HEK293 (cell line): ENCODE measurements around the gene ATG10.

Source experiments
- CTCF ChIA-PET: fragments of 350-600 bp; formaldehyde crosslinking; extraction: SDS; loops from one replicate; lab custom pipeline; 2021; ENCODE audit warnings: antibody characterized with exemption; lab: Yijun Ruan, JAX
- POLR2A ChIA-PET: fragments of 300-600 bp; formaldehyde crosslinking; extraction: SDS; loops from one replicate; lab custom pipeline; 2020; ENCODE audit warnings: antibody characterized with exemption, inconsistent platforms; lab: Yijun Ruan, JAX
- H3K27ac ChIP-seq: fragments of 200-500 bp; sonication (Bioruptor generic); 2 replicates; pipeline ENCODE4 v1.5.1; 2014; ENCODE audit warnings: low read depth, low read length, control low read depth, inconsistent platforms; ENCODE audit errors: extremely low read depth
- H3K36me3 ChIP-seq, 2 experiments: fragments of 200-500 bp in 1 of 2; sonication (Bioruptor generic) in 1 of 2; 1 replicate in 1 of 2; 2 replicates in 1 of 2; pipeline ENCODE4 v1.5.1; 2014 to 2017; ENCODE audit warnings: inconsistent platforms in 2 of 2, low read length in 2 of 2; ENCODE audit not compliant: control insufficient read depth in 2 of 2, insufficient read depth in 1 of 2
- H3K4me1 ChIP-seq: fragments of 200-500 bp; sonication (Bioruptor generic); 2 replicates; pipeline ENCODE4 v1.5.1; 2014; ENCODE audit warnings: mild to moderate bottlenecking, low read length, inconsistent platforms; ENCODE audit not compliant: control insufficient read depth, insufficient read depth
- H3K4me3 ChIP-seq: 2 replicates; pipeline ENCODE4 v1.5.1; 2011; ENCODE audit warnings: low read depth, mild to moderate bottlenecking, control low read depth, low read length, moderate library complexity
- H3K9me3 ChIP-seq: fragments of 200-500 bp; sonication (Bioruptor generic); 2 replicates; pipeline ENCODE4 v1.5.1; 2014; ENCODE audit warnings: low read depth, low read length, inconsistent platforms; ENCODE audit not compliant: control insufficient read depth, insufficient read depth
- AEBP2 ChIP-seq: fragments of 450-650 bp; formaldehyde crosslinking; IDR thresholded peaks from 2 replicates; pipeline ENCODE4 v1.5.1; 2016; ENCODE audit warnings: missing biosample characterization, missing genetic modification characterization, borderline replicate concordance
- BCL11B ChIP-seq: fragments of 450-650 bp; formaldehyde crosslinking; IDR thresholded peaks from 2 replicates; pipeline ENCODE4 v1.5.1; 2016; ENCODE audit warnings: low read depth, missing biosample characterization, missing genetic modification characterization
- GLI4 ChIP-seq: fragments of 450-650 bp; formaldehyde crosslinking; IDR thresholded peaks from 2 replicates; pipeline ENCODE4 v1.5.1; 2016; ENCODE audit warnings: missing biosample characterization, missing genetic modification characterization
- PRDM6 ChIP-seq: fragments of 450-650 bp; formaldehyde crosslinking; IDR thresholded peaks from 2 replicates; pipeline ENCODE4 v1.5.1; 2017; ENCODE audit warnings: missing biosample characterization, missing genetic modification characterization
- SETDB1 ChIP-seq: IDR thresholded peaks from one replicate; pipeline ENCODE4 v1.6.1; 2017; ENCODE audit warnings: mild to moderate bottlenecking, low read length, moderate library complexity, mixed read lengths; ENCODE audit not compliant: insufficient read length
- SP2 ChIP-seq: fragments of 450-650 bp; formaldehyde crosslinking; IDR thresholded peaks from 2 replicates; pipeline ENCODE4 v1.5.1; 2016; ENCODE audit warnings: missing biosample characterization, missing genetic modification characterization
- ZNF121 ChIP-seq: fragments of 450-650 bp; formaldehyde crosslinking; IDR thresholded peaks from 2 replicates; pipeline ENCODE4 v1.5.1; 2016; ENCODE audit warnings: missing biosample characterization, missing genetic modification characterization
- ZNF132 ChIP-seq: fragments of 450-650 bp; formaldehyde crosslinking; IDR thresholded peaks from 2 replicates; pipeline ENCODE4 v1.5.1; 2017; ENCODE audit warnings: missing biosample characterization, missing genetic modification characterization, borderline replicate concordance
- ZNF302 ChIP-seq: fragments of 450-650 bp; formaldehyde crosslinking; IDR thresholded peaks from 2 replicates; pipeline ENCODE4 v1.5.1; 2016; ENCODE audit warnings: missing biosample characterization, missing genetic modification characterization, low read depth
- ZNF335 ChIP-seq: fragments of 450-650 bp; formaldehyde crosslinking; conservative IDR thresholded peaks from 2 replicates; pipeline ENCODE4 v1.5.1; 2016; ENCODE audit warnings: missing biosample characterization, missing genetic modification characterization
- ZNF366 ChIP-seq: fragments of 450-650 bp; formaldehyde crosslinking; conservative IDR thresholded peaks from 2 replicates; pipeline ENCODE4 v1.5.1; 2016; ENCODE audit warnings: missing biosample characterization, missing genetic modification characterization
- ZNF37A ChIP-seq: fragments of 450-650 bp; IDR thresholded peaks from 2 replicates; pipeline ENCODE4 v1.5.1; 2018; ENCODE audit warnings: missing biosample characterization, missing genetic modification characterization
- ZNF473 ChIP-seq: fragments of 450-650 bp; formaldehyde crosslinking; IDR thresholded peaks from 2 replicates; pipeline ENCODE4 v1.5.1; 2017; ENCODE audit warnings: missing biosample characterization, missing genetic modification characterization
- ZNF48 ChIP-seq: fragments of 450-650 bp; formaldehyde crosslinking; IDR thresholded peaks from 2 replicates; pipeline ENCODE4 v1.5.1; 2016; ENCODE audit warnings: missing biosample characterization, missing genetic modification characterization
- ZNF555 ChIP-seq: fragments of 450-650 bp; formaldehyde crosslinking; conservative IDR thresholded peaks from 2 replicates; pipeline ENCODE4 v1.5.1; 2017; ENCODE audit warnings: missing biosample characterization, mild to moderate bottlenecking, missing genetic modification characterization, inconsistent platforms
- ZNF645 ChIP-seq: fragments of 450-650 bp; formaldehyde crosslinking; IDR thresholded peaks from 2 replicates; pipeline ENCODE4; 2016; ENCODE audit warnings: missing biosample characterization, missing genetic modification characterization
- ZNF654 ChIP-seq: fragments of 450-650 bp; formaldehyde crosslinking; IDR thresholded peaks from 2 replicates; pipeline ENCODE4 v1.5.1; 2016; ENCODE audit warnings: low read depth, missing biosample characterization, missing genetic modification characterization
- ZNF776 ChIP-seq: fragments of 450-650 bp; formaldehyde crosslinking; IDR thresholded peaks from 2 replicates; pipeline ENCODE4 v1.5.0; 2017; ENCODE audit warnings: missing biosample characterization, missing genetic modification characterization, borderline replicate concordance
- ZNF777 ChIP-seq: fragments of 450-650 bp; formaldehyde crosslinking; IDR thresholded peaks from 2 replicates; pipeline ENCODE4 v1.5.1; 2017; ENCODE audit warnings: missing biosample characterization, missing genetic modification characterization, borderline replicate concordance
- ZNF837 ChIP-seq: fragments of 450-650 bp; formaldehyde crosslinking; IDR thresholded peaks from 2 replicates; pipeline ENCODE4 v1.5.1; 2016; ENCODE audit warnings: missing biosample characterization, missing genetic modification characterization
- TF ChIP-seq, protein P1 (sequence below): fragments of 450-650 bp; formaldehyde crosslinking; IDR thresholded peaks from 2 replicates; pipeline ENCODE4 v1.5.1; 2017; ENCODE audit warnings: missing biosample characterization, missing genetic modification characterization
- TF ChIP-seq, protein P2 (sequence below): fragments of 450-650 bp; formaldehyde crosslinking; IDR thresholded peaks from 2 replicates; pipeline ENCODE4 v1.5.1; 2016; ENCODE audit warnings: missing biosample characterization, missing genetic modification characterization

The ATG10 gene

GRCh38 chr5:82283893-82284292 is 312.1 kb downstream of the ATG10 start:
- Histone ChIP-seq H3K27ac (no peak overlapping the region), H3K36me3 (no peaks in the 10 kb centered on the region), H3K4me1 (no peaks in the 10 kb centered on the region), H3K4me3 (no peak overlapping the region), H3K9me3 (no peaks in the 10 kb centered on the region)
- TF ChIP-seq, protein P1, sequence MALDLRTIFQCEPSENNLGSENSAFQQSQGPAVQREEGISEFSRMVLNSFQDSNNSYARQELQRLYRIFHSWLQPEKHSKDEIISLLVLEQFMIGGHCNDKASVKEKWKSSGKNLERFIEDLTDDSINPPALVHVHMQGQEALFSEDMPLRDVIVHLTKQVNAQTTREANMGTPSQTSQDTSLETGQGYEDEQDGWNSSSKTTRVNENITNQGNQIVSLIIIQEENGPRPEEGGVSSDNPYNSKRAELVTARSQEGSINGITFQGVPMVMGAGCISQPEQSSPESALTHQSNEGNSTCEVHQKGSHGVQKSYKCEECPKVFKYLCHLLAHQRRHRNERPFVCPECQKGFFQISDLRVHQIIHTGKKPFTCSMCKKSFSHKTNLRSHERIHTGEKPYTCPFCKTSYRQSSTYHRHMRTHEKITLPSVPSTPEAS = 0 out of 2 replicates have a peak, but pooled peaks have one; percentile 20
- TF ChIP-seq ZNF777 (tag by site-specific recombination) = no peak
- POLR2A ChIA-PET = no interaction called here
- CTCF ChIA-PET = interaction anchor here (1.0 kb wide), 1 partner anchor 28 kb away, joined by 3 read pairs; no protein-coding TSS in a partner anchor

DNA sequence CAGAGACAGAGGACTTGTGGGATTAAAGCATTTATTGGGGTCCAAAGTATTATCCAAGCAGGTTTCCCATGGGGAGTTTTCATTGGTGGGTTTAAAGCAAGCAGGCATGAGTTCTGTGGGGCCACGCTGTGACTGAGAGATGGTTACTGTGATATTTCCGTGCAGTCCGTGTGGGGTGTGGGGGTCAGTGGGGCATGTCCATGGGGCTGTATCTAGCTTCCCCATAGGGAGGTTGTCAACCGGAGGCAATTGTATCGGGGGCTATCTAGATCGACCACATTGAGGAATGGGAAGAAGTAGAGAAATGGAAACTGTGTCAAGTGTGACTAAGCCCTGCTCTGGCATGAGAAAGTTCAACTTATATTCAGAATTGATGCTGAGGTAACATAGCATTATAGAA is 313.4 kb downstream of the ATG10 start:
- H3K4me3 ChIP-seq = no peak overlapping the region
- H3K27ac ChIP-seq = no peak overlapping the region
- no peaks in the 10 kb centered on the region for H3K36me3 ChIP-seq
- POLR2A ChIA-PET = no interaction called here
- CTCF ChIA-PET = no interaction called here
- no peaks in the 10 kb centered on the region for H3K4me1 ChIP-seq
- TF ChIP-seq, protein P2, sequence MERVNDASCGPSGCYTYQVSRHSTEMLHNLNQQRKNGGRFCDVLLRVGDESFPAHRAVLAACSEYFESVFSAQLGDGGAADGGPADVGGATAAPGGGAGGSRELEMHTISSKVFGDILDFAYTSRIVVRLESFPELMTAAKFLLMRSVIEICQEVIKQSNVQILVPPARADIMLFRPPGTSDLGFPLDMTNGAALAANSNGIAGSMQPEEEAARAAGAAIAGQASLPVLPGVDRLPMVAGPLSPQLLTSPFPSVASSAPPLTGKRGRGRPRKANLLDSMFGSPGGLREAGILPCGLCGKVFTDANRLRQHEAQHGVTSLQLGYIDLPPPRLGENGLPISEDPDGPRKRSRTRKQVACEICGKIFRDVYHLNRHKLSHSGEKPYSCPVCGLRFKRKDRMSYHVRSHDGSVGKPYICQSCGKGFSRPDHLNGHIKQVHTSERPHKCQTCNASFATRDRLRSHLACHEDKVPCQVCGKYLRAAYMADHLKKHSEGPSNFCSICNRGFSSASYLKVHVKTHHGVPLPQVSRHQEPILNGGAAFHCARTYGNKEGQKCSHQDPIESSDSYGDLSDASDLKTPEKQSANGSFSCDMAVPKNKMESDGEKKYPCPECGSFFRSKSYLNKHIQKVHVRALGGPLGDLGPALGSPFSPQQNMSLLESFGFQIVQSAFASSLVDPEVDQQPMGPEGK (tag by site-specific recombination) = no peak
- TF ChIP-seq SETDB1 (no peak), ZNF121 (no peak)
- no peaks in the 10 kb centered on the region for H3K9me3 ChIP-seq

- TF ChIP-seq SP2 (tag by site-specific recombination) (no peak), ZNF776 (no peak), BCL11B (tag by site-specific recombination) (no peak), PRDM6 (tag by site-specific recombination) (no peak), ZNF645 (tag by site-specific recombination) (no peak), ZNF837 (tag by site-specific recombination) (no peak), ZNF473 (tag by site-specific recombination) (no peak), ZNF37A (no peak), ZNF555 (tag by site-specific recombination) (no peak), GLI4 (tag by site-specific recombination) (no peak), ZNF48 (tag by site-specific recombination) (no peak), ZNF366 (tag by site-specific recombination) (no peak), ZNF654 (no peak), AEBP2 (tag by site-specific recombination) (no peak), ZNF302 (tag by site-specific recombination) (no peak), ZNF335 (no peak), ZNF132 (tag by site-specific recombination) (no peak)
- Histone ChIP-seq H3K36me3 (no peaks in the 10 kb centered on the region), H3K9me3 (no peaks in the 10 kb centered on the region), H3K27ac (no peak overlapping the region), H3K4me3 (no peak overlapping the region), H3K4me1 (no peaks in the 10 kb centered on the region)
- ChIA-PET POLR2A (interaction anchor here (1.5 kb wide), 1 partner anchor 9 kb away, joined by 6 read pairs; the partner anchor contains the start of gene RPS23), CTCF (no interaction called here)
Measured at GRCh38 chr5:82287625-82288024, 315.8 kb downstream of the ATG10 start.
